ENCODE data around the gene PLCB1. TPM values are rescaled to one million over a fixed set of nuclear protein-coding genes. Genes with fewer than 3 reads are reported as not detected.

PLCB1 gene
- polyA plus RNA-seq, 1 experiment: 16.4 TPM

DNA sequence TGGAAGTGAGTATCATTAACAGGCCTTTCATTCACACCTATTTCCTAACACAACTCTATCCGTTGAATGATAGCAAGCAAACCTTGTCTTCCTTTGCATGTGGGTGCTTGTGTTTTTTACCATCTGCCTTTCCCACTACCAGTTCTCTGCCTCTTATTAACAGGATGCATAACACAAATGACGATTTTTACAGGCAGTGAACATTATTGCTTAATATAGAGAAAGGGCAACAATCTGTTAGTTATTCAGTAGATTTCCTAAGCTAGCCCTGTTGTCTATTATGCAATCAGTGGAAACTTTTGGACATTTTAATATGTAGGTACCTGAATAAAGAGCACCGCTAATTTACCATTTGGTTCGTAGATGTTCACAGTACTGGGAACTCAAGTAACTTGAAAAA, 588.0 kb downstream of the PLCB1 start:
- Histone ChIP-seq H3K27me3 (ENCODE audit: control insufficient read depth, insufficient read depth, low read length) (no peaks in the 10 kb centered on the region), H3K27ac (ENCODE audit: low read depth, low read length) (no peak overlapping the region), H3K4me3 (ENCODE audit: low read depth, low read length) (no peak overlapping the region), H3K9me3 (ENCODE audit: control insufficient read depth, insufficient read depth, low read length) (no peaks in the 10 kb centered on the region)
- TF ChIP-seq, protein P1, sequence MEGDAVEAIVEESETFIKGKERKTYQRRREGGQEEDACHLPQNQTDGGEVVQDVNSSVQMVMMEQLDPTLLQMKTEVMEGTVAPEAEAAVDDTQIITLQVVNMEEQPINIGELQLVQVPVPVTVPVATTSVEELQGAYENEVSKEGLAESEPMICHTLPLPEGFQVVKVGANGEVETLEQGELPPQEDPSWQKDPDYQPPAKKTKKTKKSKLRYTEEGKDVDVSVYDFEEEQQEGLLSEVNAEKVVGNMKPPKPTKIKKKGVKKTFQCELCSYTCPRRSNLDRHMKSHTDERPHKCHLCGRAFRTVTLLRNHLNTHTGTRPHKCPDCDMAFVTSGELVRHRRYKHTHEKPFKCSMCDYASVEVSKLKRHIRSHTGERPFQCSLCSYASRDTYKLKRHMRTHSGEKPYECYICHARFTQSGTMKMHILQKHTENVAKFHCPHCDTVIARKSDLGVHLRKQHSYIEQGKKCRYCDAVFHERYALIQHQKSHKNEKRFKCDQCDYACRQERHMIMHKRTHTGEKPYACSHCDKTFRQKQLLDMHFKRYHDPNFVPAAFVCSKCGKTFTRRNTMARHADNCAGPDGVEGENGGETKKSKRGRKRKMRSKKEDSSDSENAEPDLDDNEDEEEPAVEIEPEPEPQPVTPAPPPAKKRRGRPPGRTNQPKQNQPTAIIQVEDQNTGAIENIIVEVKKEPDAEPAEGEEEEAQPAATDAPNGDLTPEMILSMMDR (IDR thresholded peaks at IDR 0.05; ENCODE audit: low read depth, low read length): no peak
- ChIA-PET CTCF (interaction anchor here (0.7 to 8.2 kb wide), 29 partner anchors 8 to 795 kb away, joined by 3 to 384 read pairs (median 16); partner anchors contain the start of gene PLCB1), POLR2A (no interaction called here)
- DNase-seq (ENCODE audit: low read depth, low spot score): no peak

GRCh38 chr20:8721098-8721497, 589.0 kb downstream of the PLCB1 start:
- Histone ChIP-seq H3K27me3 (ENCODE audit: control insufficient read depth, insufficient read depth, low read length) (no peaks in the 10 kb centered on the region), H3K4me3 (ENCODE audit: low read depth, low read length) (no peak overlapping the region), H3K27ac (ENCODE audit: low read depth, low read length) (no peak overlapping the region), H3K9me3 (ENCODE audit: control insufficient read depth, insufficient read depth, low read length) (no peaks in the 10 kb centered on the region)
- peak; percentile 47 for DNase-seq (ENCODE audit: low read depth, low spot score)
- CTCF ChIA-PET: interaction anchor here (0.6 to 8.2 kb wide), 112 partner anchors 9 to 1480 kb away, joined by 3 to 384 read pairs (median 4); partner anchors contain the start of genes HAO1, PLCB1 and TMX4
- TF ChIP-seq, protein P1 (IDR thresholded peaks at IDR 0.05; ENCODE audit: low read depth, low read length): peak; percentile 85
- POLR2A ChIA-PET: interaction anchor here (1.5 kb wide), 1 partner anchor 590 kb away, joined by 3 read pairs; no protein-coding TSS in a partner anchor

DNA sequence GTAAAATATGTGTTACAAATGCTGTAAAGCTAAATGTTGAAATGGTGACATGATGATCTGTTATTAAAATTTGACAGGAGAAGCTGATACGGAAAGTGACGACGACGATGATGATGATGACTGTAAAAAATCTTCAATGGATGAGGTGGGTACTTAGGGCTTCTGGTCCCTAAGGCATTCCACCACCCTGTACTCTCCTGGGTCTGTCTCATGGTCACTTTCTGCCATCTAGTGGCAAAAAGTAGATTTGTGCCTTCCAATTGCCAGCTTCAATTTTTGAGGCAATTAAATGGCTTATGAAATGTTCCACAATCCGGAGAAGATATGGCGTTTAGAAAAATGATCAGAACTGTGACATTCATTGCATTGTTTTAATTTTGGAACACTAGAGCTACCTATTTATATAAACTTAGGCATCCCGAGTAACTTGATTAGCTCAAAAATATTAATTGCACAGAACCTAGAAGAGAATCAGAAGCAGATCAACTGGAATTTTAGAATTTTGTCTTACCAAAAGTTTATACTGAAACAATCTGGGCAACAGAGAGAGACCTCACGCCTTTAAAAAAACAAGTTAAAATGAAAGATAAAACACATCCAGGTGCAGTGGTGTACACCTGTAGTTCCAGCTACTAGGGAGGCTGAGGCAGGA, 590.3 kb downstream of the PLCB1 start:
- ChIA-PET CTCF (interaction anchor here (0.5 to 8.2 kb wide), 132 partner anchors 9 to 1893 kb away, joined by 3 to 384 read pairs (median 4); partner anchors contain the start of genes PLCB1 and TMX4), POLR2A (interaction anchor here (1.0 to 1.6 kb wide), 3 partner anchors 591 to 786 kb away, joined by 3 to 5 read pairs (median 3); no protein-coding TSS in a partner anchor)
- peak; percentile 65 for DNase-seq (ENCODE audit: low read depth, low spot score)
- Histone ChIP-seq H3K27ac (ENCODE audit: low read depth, low read length) (no peak overlapping the region), H3K9me3 (ENCODE audit: control insufficient read depth, insufficient read depth, low read length) (no peaks in the 10 kb centered on the region), H3K27me3 (ENCODE audit: control insufficient read depth, insufficient read depth, low read length) (no peaks in the 10 kb centered on the region), H3K4me3 (ENCODE audit: low read depth, low read length) (no peak overlapping the region)
- TF ChIP-seq, protein P1 (IDR thresholded peaks at IDR 0.05; ENCODE audit: low read depth, low read length): peak; percentile 83

GRCh38 chr20:8723296-8723695, 591.2 kb downstream of the PLCB1 start:
- no peaks in the 10 kb centered on the region for H3K27me3 ChIP-seq (ENCODE audit: control insufficient read depth, insufficient read depth, low read length)

More at GRCh38 chr20:8723296-8723695, 591.2 kb downstream of the PLCB1 start:
- no peaks in the 10 kb centered on the region for H3K9me3 ChIP-seq (ENCODE audit: control insufficient read depth, insufficient read depth, low read length)
- DNase-seq (ENCODE audit: low read depth, low spot score): no peak
- ChIA-PET POLR2A (no interaction called here), CTCF (interaction anchor here (0.5 to 8.2 kb wide), 53 partner anchors 8 to 1957 kb away, joined by 3 to 384 read pairs (median 8); partner anchors contain the start of genes PLCB1 and TMX4)
- no peak overlapping the region for H3K27ac ChIP-seq (ENCODE audit: low read depth, low read length)
- H3K4me3 ChIP-seq (ENCODE audit: low read depth, low read length): no peak overlapping the region
- TF ChIP-seq, protein P1 (IDR thresholded peaks at IDR 0.05; ENCODE audit: low read depth, low read length): no peak

Data from AG04450 (cell line).